HG03066 (cell line): ENCODE data around the gene BORA.
"Not testable (repeated sequence)": the region's sequence is repeated elsewhere in the genome, so short reads cannot be mapped to it uniquely, and the experiment has no call there.

Experiments
- ATAC-seq: cut with Tn5 transposase; IDR thresholded peaks from one replicate; pipeline ENCODE4 v1.9.1; 2021; ENCODE audit warnings: low read depth; ENCODE audit not compliant: unreplicated experiment

BORA gene

GRCh38 chr13:72727417-72728289 is at the start of gene BORA, which contains the start of gene MZT1:
TSS of gene BORA (plus strand) at chr13:72727923. CDS start at chr13:72728941, 1,018 bp downstream.
TSS of gene MZT1 (minus strand) at chr13:72727629. CDS start at chr13:72727602, 27 bp downstream.
- peak; percentile 94 for ATAC-seq

GRCh38 chr13:72678312-72678711 is 49.4 kb upstream of the BORA start:
- ATAC-seq = no peak

- no peak for ATAC-seq
Measured at GRCh38 chr13:72680353-72680752, 47.4 kb upstream of the BORA start.

- no peak for ATAC-seq
Measured at GRCh38 chr13:72686766-72687165, 41.0 kb upstream of the BORA start.

GRCh38 chr13:72689181-72689696 is 38.5 kb upstream of the BORA start:
- no peak for ATAC-seq

- no peak for ATAC-seq
Measured at GRCh38 chr13:72692884-72693514, 34.7 kb upstream of the BORA start.

- no peak for ATAC-seq
Measured at GRCh38 chr13:72693832-72694231, 33.9 kb upstream of the BORA start.

- no peak for ATAC-seq
Measured at GRCh38 chr13:72694314-72694713, 33.4 kb upstream of the BORA start.

- no peak for ATAC-seq
Measured at GRCh38 chr13:72696579-72696978, 31.1 kb upstream of the BORA start.

GRCh38 chr13:72698164-72698563 is 29.6 kb upstream of the BORA start:
- no peak for ATAC-seq

GRCh38 chr13:72700509-72700908 is 27.2 kb upstream of the BORA start:
- no peak for ATAC-seq

- no peak for ATAC-seq
Measured at GRCh38 chr13:72716776-72717175, 10.9 kb upstream of the BORA start.

- not testable (repeated sequence) for ATAC-seq
Measured at GRCh38 chr13:72726185-72726584, 1.5 kb upstream of the BORA start.

- ATAC-seq = peak; percentile 21
Measured at GRCh38 chr13:72726726-72727416, 852 bp upstream of the BORA start.

GRCh38 chr13:72728290-72728605 is 525 bp downstream of the BORA start:
- ATAC-seq = no peak

- no peak for ATAC-seq
Measured at GRCh38 chr13:72737033-72737432, 9.3 kb downstream of the BORA start.

GRCh38 chr13:72740015-72740414 is 12.3 kb downstream of the BORA start:
- no peak for ATAC-seq

- ATAC-seq = no peak
Measured at GRCh38 chr13:72745260-72745659, 17.5 kb downstream of the BORA start.

GRCh38 chr13:72751220-72751619 is 23.5 kb downstream of the BORA start:
- ATAC-seq = no peak

GRCh38 chr13:72754111-72754510 is 26.4 kb downstream of the BORA start:
- no peak for ATAC-seq
